ENCODE data around the gene SEPTIN2.
A peak's percentile ranks its signal among the peaks of the same experiment; 100 is the strongest.
"Not testable (repeated sequence)": the region's sequence is repeated elsewhere in the genome, so short reads cannot be mapped to it uniquely, and the experiment has no call there.

SEPTIN2 gene

DNA sequence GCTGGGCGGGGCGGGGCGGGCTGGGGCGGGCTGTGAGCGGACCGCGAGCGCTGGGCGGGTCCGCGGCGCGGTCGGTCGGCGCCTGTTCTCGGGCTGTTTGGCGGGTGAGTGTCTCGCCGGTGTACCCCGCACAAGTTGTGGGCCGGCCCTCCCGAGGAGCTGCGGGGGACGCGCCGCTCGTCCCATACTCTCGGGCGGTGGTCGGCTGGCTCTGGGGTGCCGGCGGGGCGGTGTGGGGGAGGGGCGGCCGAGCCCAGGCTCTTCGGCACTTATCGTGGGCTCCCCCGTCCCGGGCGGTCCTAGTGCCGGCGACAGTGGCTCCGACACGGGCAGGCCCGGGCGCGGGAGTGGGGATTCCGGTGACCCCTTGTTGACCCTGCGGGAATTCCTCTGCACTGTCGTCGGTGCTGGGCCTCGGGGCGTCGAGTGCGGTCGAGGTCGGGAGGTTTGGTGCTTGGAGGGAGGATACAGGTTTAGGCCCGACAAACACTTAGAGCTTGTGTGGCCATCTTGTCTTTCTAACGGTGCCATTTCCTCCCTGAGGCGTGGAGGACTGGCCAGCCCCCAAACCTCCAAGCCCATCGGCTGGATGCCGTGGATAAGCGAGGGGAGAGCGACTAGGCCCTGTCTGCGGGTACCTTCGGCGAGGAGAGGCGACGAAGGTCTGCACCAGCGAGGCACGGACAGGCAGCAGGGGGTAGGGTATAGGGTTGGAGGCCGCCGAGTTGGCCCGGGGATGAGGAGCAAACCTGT is at the start of gene SEPTIN2:
Gene SEPTIN2 (plus strand): TSS at position 47 of the 753 bp plus-strand sequence. CDS start 8,308 bp downstream, outside the sequence.
- Mint-ChIP-seq H3K4me1 (peaks cover 72% of the 10 kb centered on the region), H3K36me3 (peaks cover 10% of the 10 kb centered on the region), H3K4me3 (peak within 1 kb of the TSS; percentile 100), H3K27ac (peak within 1 kb of the TSS; percentile 100), H3K9me3 (no peaks in the 10 kb centered on the region), H3K27me3 (no peaks in the 10 kb centered on the region)

DNA sequence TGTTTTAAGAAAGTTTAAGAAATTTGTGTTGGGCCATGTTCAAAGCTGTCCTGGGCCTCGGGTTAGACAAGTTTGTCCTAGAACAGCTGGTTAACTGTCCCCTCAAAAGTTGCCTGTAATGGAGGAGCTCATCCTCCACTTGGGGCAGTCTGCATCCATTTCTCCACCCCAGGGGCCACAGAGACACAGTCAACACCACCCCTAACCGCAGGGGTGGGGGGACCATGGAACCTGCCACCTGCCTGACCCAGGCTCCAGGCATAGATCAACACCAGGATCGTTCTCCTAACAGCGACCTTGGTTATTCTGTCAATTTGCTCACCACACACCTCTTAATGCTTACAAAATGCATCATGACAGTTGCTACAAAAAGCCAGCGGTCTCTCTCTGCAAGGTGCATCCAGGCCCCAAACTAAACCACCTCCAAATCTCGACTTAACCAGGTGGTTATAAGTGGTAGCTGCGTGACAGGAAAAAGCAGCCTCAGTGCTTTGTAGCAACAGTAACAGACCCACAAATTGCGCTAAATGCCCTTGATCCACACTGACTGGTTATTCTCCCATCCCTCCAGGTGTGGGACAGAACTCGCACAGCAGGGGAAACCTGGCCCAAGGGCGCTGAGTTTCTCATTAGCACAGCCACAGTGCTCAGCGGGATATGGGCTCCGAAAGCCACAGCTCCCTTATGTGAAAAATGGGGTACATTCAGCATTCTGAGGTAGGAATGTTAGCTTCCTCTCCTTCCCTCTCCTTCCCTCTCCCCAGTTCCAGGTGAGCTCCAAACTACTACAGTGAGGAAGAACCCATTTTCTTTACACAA is 48.3 kb upstream of the SEPTIN2 start:
- no peaks in the 10 kb centered on the region for H3K27me3 Mint-ChIP-seq
- H3K27ac Mint-ChIP-seq = no peak overlapping the region
- peaks cover 15% of the 10 kb centered on the region for H3K36me3 Mint-ChIP-seq
- no peaks in the 10 kb centered on the region for H3K9me3 Mint-ChIP-seq
- H3K4me3 Mint-ChIP-seq = no peak overlapping the region
- peaks cover 39% of the 10 kb centered on the region for H3K4me1 Mint-ChIP-seq

DNA sequence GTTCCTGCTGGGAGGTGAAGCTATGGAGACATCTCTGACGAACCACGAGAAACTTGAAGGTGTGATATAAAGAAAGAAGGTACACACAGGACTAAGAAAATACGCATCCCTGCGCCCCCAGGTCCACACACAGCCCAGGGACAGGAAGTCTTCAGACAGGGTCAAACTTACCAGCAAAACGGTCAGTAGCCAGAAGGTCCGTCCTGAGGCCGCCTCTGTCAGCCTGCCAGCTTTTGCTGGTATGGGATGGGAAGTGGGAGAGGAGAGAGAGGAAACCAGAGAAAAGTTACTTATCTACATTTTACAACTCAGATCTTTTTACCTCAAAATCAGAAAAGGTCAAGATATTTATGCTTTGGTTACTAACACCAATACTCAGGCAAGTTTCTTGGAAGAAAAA is 47.4 kb upstream of the SEPTIN2 start:
- Mint-ChIP-seq H3K27me3 (no peaks in the 10 kb centered on the region), H3K36me3 (peaks cover 7% of the 10 kb centered on the region), H3K27ac (no peak overlapping the region), H3K4me1 (peaks cover 44% of the 10 kb centered on the region), H3K9me3 (no peaks in the 10 kb centered on the region), H3K4me3 (no peak overlapping the region)

DNA sequence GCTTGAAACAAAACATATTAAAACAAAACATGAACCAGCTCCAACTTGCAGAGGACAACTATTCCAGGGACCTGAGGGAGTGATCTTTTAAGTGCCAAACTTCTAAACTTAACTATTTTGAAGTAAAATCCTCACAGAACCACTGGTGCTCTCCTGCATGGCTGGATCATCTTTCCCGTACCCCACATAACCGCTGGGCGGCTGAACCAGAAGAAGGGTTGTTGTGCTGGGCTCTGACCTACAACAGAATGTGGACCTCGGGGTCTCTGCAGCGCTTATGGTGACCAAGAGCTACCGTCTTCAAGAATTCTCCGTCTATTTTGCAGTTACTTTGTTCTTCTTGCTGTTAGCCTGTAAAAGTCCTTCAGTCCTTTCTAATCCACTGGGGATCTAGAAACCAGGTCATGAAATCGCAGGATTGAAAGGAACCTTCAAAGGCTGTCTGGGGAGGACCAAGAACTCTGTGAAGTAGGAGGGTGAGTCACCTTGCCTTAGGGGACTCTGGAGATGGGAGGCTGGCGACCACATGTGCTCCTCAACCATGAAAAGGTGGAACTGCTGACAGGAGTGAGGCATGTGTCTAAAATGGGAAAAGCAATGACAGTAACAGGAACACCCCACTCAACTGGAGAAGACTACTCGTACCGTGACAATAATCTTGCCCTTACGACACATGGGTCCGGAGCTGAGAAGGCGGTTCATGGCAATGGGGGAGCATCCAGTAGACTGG is 46.8 kb upstream of the SEPTIN2 start:
- Mint-ChIP-seq H3K36me3 (peaks cover 6% of the 10 kb centered on the region), H3K4me1 (peaks cover 50% of the 10 kb centered on the region), H3K9me3 (no peaks in the 10 kb centered on the region), H3K27ac (peak overlapping the region; percentile 62), H3K27me3 (no peaks in the 10 kb centered on the region), H3K4me3 (no peak overlapping the region)

DNA sequence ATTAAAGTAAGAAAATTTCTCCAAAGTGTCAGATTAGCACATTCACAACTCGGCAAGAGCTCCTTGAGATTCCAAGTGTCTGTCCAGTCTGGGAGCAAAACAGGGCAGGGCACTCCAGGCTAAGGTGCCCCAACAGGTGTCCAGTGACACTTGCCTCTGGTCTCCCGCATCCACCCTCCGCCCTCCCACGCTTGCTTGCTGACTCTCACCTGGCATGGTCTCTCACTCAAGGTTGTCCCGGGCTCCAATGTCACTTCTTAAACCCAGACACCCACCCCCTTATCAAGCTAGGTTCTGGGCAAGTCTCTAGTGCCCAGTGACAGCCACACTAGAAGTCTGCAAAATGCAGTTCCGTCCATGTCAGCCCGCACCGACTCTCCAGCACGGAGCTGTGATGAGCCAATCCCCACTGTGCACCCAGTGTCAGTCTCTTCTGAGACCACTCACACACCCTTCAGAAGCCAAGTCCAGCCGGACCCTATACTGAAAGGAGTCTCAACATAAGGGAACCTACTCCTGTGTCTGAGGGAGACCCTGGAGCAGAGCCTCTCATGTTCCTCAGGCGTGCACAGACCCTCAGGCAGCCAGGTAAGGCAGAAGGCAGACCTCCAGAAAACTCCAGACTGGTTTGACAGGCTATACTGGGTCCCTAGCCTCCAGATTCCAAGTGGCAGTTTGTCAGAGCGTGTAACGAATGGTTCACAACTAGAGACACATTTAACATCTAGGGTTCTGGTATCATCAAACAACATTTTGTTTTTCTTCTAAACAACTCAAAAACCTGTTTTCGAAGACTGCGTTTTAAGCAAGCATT is 45.8 kb upstream of the SEPTIN2 start:
- peak overlapping the region; percentile 8 for H3K27ac Mint-ChIP-seq
- H3K4me3 Mint-ChIP-seq = peak overlapping the region; percentile 95
- H3K27me3 Mint-ChIP-seq = no peaks in the 10 kb centered on the region
- peaks cover 59% of the 10 kb centered on the region for H3K4me1 Mint-ChIP-seq
- H3K36me3 Mint-ChIP-seq = peaks cover 7% of the 10 kb centered on the region
- no peaks in the 10 kb centered on the region for H3K9me3 Mint-ChIP-seq

DNA sequence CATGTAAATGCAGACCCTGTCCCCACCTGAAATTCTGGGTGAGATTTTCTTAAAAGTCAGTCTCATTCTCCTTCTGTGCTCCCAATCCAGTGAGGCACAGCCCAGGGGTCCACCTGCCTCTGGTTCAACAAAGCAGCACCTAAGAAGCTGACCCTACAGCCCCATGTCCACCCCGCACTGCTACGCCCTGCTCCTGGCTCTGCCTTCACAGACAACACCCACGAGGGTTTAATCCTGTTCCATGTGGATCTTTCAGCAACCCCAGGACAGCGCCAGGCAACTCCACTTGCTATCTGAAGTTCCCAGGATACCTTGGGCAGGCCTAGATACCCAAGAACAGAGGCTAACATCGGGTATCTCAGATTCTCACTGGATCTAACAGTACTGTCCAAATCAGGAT is 45.2 kb upstream of the SEPTIN2 start:
- Mint-ChIP-seq H3K27me3 (no peaks in the 10 kb centered on the region), H3K4me1 (peaks cover 59% of the 10 kb centered on the region), H3K36me3 (peaks cover 11% of the 10 kb centered on the region), H3K9me3 (no peaks in the 10 kb centered on the region), H3K27ac (no peak overlapping the region), H3K4me3 (peak overlapping the region; percentile 95)

DNA sequence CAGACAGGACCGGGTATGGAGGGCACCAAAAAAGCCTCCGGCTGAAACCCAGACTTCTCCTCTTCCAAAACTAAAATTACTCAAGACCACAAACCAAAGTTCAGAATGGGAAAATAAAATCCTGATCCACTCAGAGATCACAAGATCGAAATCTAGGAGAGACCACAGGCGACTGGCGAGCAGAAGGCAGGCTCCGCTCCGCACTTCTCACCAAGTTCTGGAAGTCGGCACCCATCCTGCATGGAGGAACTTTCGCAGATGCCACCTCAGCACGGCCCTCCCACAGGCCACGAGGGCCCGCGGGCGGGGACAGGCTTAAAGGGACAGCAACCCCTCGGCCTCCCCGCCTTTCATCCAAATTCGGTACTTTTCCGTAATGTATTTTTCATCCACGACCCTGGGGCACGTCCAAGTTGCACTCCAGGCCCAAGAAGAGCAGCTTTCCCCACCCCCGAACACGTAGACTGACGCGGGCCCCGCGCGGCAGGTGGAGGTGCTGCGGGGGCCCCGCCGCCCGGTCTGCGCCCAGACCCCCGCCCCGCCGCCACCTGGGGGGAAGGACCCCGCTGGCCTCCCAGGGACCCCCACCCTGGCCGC is 43.9 kb upstream of the SEPTIN2 start:
- Mint-ChIP-seq H3K27me3 (no peaks in the 10 kb centered on the region), H3K4me1 (peaks cover 59% of the 10 kb centered on the region), H3K4me3 (peak overlapping the region; percentile 95), H3K36me3 (peaks cover 11% of the 10 kb centered on the region), H3K9me3 (no peaks in the 10 kb centered on the region), H3K27ac (peak overlapping the region; percentile 89)

DNA sequence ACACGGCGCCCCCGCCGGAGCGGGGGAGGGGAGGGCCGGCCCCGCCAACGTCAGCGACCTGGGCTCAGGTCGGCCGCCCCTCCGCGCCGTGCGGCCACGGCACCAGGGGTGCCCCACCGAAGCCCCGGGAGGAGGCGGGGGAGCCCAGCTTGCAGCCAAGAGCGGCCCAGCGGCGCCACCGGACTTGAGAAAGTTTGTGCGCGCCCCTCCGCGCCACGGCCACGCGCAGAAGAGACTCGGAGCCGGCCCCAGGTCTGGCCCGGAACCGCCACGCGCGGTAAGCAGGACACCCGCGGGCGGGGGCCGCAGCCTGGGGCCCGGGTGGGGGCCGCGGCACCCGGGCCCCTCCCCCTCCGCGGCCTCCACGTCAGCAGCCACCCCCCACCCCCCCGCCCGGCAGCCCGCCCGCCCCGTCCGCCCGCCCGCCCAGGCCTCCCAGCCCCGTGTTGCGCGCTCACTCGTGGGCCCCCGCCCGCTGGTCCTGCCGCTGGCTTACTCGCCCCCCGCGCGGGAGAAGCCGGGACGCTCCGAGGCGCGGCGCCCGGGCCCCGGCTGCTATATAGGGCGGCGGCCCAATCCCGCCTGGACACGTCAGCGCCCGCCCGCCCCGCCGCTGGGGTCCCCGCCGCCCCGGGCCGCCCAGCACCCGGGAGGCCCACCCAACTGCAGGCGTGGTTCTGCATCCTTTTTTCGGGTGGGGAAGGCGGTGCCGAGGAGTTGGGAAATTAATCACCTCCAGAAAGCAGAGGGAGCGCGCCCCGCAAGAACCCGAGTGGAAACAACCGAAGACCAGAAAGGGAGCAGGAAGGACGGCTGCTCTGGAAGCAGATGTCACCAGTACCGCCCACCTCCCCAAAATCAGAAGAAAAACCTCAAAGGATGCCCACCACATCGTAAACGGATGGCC is 43.2 kb upstream of the SEPTIN2 start:
- no peaks in the 10 kb centered on the region for H3K27me3 Mint-ChIP-seq
- no peaks in the 10 kb centered on the region for H3K9me3 Mint-ChIP-seq
- peaks cover 11% of the 10 kb centered on the region for H3K36me3 Mint-ChIP-seq
- H3K4me1 Mint-ChIP-seq = peaks cover 65% of the 10 kb centered on the region
- peak overlapping the region; percentile 83 for H3K27ac Mint-ChIP-seq
- H3K4me3 Mint-ChIP-seq = peak overlapping the region; percentile 82

DNA sequence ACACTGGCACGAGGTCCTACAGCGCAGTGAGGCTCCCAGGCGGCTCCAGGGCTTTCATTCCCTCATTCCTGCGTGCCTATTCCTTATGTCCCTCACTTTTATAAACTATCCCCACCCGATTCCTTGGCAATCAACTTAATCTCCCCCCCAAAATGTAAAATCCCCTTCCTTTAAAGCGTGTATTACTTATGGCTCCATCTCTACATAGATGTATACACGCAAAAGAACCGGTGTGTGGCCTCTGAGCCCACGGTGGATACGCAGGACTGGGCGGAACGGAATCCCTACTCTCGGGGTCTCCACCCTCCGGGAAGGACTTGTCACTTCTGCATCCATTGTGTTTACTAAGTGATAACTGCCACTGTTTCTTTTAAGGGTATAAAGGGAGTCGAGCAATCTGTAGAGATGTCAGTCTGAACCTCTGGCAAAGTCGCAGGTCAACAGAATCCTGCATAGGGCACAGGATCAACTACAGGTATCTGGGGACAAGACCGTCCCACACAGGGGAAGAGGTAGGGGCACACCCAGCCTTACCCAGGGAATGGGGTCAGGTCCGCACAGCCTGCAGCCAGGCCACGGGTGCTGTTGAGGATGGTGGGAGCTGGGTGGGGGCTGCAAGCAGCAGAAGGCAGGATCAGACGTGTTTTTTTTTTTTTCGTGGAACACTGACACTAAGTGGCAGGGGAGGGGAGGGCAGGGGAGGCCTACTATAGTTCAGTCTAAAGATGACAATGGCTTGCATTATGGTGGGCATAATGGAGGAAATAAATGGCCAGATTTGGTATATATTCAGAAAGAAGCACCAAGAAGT is 42.3 kb upstream of the SEPTIN2 start:
- no peaks in the 10 kb centered on the region for H3K9me3 Mint-ChIP-seq
- H3K36me3 Mint-ChIP-seq = peaks cover 11% of the 10 kb centered on the region
- peaks cover 58% of the 10 kb centered on the region for H3K4me1 Mint-ChIP-seq
- H3K27me3 Mint-ChIP-seq = no peaks in the 10 kb centered on the region
- peak overlapping the region; percentile 83 for H3K27ac Mint-ChIP-seq
- peak overlapping the region; percentile 82 for H3K4me3 Mint-ChIP-seq

DNA sequence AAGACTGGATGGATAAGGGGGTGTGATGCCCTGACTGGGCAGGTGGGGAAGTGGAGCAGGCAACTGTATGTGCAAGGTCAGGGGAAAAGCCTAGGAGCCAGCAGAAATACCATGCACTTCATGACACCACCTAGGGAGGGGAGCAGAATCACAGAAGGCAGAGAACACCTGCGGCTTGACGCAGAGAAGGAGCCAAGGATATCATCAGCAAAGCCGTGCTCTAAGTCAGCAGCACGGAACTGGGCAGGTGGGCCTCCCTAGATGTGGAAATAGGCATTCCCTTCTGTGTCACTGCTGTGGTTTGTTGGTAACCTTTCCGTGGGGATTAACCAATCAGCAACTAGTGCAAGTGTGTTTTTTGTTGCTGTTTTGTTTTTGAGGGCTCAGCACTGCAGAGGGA is 41.6 kb upstream of the SEPTIN2 start:
- H3K4me3 Mint-ChIP-seq = peak overlapping the region; percentile 82
- H3K36me3 Mint-ChIP-seq = peaks cover 8% of the 10 kb centered on the region
- no peak overlapping the region for H3K27ac Mint-ChIP-seq

DNA sequence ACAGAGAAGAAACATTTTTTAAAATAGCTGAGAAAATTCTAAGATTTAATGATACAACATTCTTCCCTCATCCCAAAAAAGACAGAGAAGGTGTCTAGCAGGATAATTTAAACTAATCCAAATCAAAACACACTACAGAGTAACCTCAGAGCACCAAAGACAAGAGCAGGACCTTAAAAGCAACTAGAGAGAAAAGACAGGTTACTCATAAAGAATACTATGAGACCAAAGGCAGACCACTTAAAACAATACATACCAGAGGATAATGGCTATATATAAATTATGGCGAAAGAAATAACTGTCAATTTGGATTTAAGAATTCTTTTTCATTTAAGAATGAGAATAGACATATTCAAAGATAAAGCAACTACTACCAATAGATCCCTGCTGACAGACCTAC is 40.2 kb upstream of the SEPTIN2 start:
- no peaks in the 10 kb centered on the region for H3K9me3 Mint-ChIP-seq
- no peak overlapping the region for H3K27ac Mint-ChIP-seq
- peaks cover 7% of the 10 kb centered on the region for H3K36me3 Mint-ChIP-seq
- no peak overlapping the region for H3K4me3 Mint-ChIP-seq
- H3K27me3 Mint-ChIP-seq = no peaks in the 10 kb centered on the region
- peaks cover 51% of the 10 kb centered on the region for H3K4me1 Mint-ChIP-seq

More for the DNA sequence above, 41.6 kb upstream of the SEPTIN2 start:
- no peaks in the 10 kb centered on the region for H3K27me3 Mint-ChIP-seq
- peaks cover 51% of the 10 kb centered on the region for H3K4me1 Mint-ChIP-seq
- no peaks in the 10 kb centered on the region for H3K9me3 Mint-ChIP-seq

DNA sequence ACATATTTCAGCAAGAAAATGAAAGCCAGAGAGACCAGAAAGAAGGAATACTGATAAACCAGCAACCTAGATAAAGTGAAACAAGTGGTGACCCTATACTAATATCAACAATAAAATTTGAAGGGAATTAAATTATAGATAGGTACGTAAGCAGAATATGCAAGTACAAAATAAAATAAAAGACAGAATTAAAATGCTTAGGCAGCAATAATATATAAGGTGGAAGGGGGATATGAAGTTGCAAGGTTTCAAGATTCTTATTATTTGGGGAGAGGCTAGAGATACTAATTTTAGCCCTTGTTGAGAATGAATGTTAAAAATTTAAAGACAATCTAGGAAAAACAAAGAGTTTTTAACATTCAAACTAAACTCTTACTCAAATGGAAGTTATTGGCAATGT is 39.8 kb upstream of the SEPTIN2 start:
- Mint-ChIP-seq H3K4me3 (no peak overlapping the region), H3K36me3 (peaks cover 7% of the 10 kb centered on the region), H3K9me3 (no peaks in the 10 kb centered on the region), H3K4me1 (peaks cover 51% of the 10 kb centered on the region), H3K27ac (no peak overlapping the region), H3K27me3 (no peaks in the 10 kb centered on the region)

DNA sequence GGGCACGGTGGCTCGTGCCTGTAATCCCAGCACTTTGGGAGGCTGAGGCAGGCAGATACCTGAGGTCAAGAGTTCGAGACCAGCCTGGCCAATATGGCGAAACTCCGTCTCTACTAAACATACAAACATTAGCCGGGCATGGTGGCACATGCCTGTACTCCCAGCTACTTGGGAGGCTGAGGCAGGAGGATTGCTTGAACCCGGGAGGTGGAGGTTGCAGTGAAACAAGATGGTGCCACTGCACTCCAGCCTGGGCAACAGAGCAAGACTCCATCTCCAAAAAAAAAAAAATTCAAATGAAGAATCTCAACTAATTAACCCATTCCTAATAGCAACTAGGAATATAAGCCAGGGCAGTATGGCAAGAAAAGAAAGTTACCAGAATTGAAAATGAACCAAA is 37.4 kb upstream of the SEPTIN2 start:
- not testable (repeated sequence) for H3K9me3 Mint-ChIP-seq, H3K36me3 Mint-ChIP-seq, H3K27ac Mint-ChIP-seq, H3K27me3 Mint-ChIP-seq, H3K4me3 Mint-ChIP-seq
- H3K4me1 Mint-ChIP-seq = peaks cover 51% of the 10 kb centered on the region
